Colonic mucosa (tissue), 4 donors: Measurements from ENCODE around the gene MNT. TPM values are rescaled to one million over a fixed set of nuclear protein-coding genes. Genes with fewer than 3 reads are reported as not detected.

ENCODE experiments used
- DNase-seq: peaks from one replicate; pipeline ENCODE4 v3.0.0-alpha.2; 2020
- H3K27ac ChIP-seq: fragments of 200-600 bp; one replicate; pipeline ENCODE4 v1.8.0; 2021
- H3K27me3 ChIP-seq: fragments of 200-600 bp; one replicate; pipeline ENCODE4 v1.8.0; 2021
- H3K36me3 ChIP-seq: fragments of 200-600 bp; one replicate; pipeline ENCODE4 v1.8.0; 2021
- H3K4me1 ChIP-seq: fragments of 200-600 bp; one replicate; pipeline ENCODE4 v1.8.0; 2021; ENCODE audit warnings: mild to moderate bottlenecking
- H3K4me3 ChIP-seq: fragments of 200-600 bp; one replicate; pipeline ENCODE4 v1.8.0; 2021
- H3K9ac ChIP-seq, 2 donors: one replicate each; pipeline ENCODE4 v1.7.0; 2013; ENCODE audit warnings: control low read depth in 2 of 2, low read depth in 2 of 2, low read length in 2 of 2
- H3K9me3 ChIP-seq: fragments of 200-600 bp; one replicate; pipeline ENCODE4 v1.8.0; 2021
- intact Hi-C: fragments of 100-400 bp; cut with DNase I; formaldehyde crosslinking; loops from one replicate; pipeline ENCODE4 v1.14.1; 2022
- total RNA-seq, 2 donors: library from RNA; stranded (reverse); fragmentation: NEBNext Ultra II Directional in 1 of 2; extraction: Animal tissue kit (Norgen Biotek cat#: 25700) in 1 of 2; gene quantifications; one replicate each; pipeline ENCODE4 v1.2.1, GENCODE V29; 2021
- TF ChIP-seq, protein P1 (sequence below): fragments of 200-600 bp; IDR thresholded peaks from one replicate; pipeline ENCODE4 v1.8.0; 2022; ENCODE audit warnings: antibody characterized with exemption, mild to moderate bottlenecking
- donor health status: healthy.
- donor health status: DM: no; HTN: no; CAD: no.
- donor health status: DM: no; HTN: no; CAD: no.

The MNT gene
- total RNA-seq, 2 donors from 2014 or later, result 20.7 to 29.3 TPM

DNA sequence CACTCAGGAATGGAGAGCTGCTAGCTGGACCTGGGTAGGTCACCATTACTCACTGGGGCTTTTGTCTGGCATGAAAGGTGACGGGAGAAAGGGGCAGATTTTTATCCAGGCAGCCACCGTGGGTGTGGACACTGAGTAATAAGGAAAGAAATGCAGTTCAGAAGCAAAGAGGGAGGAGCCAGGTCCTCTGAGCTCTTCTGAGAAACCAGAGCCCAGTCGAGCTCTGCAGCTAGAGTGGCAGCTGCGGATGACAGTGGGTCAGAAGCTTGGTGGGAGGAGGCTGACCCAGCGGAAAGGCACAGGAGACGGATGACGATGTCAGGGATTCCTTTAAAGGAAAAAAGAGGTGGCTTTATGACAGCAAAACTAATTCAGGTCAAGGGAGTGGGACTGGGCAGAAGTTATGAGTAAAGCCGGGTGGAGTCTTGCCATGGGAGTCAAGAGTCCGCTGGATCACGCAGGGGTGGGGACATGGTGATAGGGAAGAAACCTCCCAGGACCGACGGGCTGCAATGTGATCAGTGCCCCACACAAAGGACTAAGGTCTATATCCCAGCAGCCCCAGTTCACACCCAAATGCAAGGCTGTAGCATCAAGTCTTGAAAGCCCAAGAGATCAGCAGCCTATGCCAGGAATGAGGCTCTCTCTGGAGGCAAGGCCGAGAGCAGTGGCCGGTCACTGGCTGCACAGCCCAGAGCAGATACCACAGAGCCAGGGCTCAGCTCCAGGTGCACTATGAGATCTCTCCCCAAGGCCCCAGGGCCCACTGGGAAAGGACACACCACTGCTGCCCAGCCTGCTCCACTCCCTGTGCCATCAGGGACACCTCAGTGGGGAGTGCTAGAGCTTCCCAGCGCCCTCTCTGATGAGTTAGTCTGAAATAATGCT lies 6.3 kb upstream of the MNT start:
- intact Hi-C loops, result no loop called here
- Histone ChIP-seq H3K9ac (peak overlapping the region; percentile 67 to 92), H3K4me1 (peaks cover 26% of the 10 kb centered on the region), H3K27me3 (no peaks in the 10 kb centered on the region), H3K4me3 (no peak overlapping the region), H3K36me3 (no peaks in the 10 kb centered on the region), H3K27ac (peak overlapping the region; percentile 98), H3K9me3 (no peaks in the 10 kb centered on the region)
- TF ChIP-seq, protein P1, sequence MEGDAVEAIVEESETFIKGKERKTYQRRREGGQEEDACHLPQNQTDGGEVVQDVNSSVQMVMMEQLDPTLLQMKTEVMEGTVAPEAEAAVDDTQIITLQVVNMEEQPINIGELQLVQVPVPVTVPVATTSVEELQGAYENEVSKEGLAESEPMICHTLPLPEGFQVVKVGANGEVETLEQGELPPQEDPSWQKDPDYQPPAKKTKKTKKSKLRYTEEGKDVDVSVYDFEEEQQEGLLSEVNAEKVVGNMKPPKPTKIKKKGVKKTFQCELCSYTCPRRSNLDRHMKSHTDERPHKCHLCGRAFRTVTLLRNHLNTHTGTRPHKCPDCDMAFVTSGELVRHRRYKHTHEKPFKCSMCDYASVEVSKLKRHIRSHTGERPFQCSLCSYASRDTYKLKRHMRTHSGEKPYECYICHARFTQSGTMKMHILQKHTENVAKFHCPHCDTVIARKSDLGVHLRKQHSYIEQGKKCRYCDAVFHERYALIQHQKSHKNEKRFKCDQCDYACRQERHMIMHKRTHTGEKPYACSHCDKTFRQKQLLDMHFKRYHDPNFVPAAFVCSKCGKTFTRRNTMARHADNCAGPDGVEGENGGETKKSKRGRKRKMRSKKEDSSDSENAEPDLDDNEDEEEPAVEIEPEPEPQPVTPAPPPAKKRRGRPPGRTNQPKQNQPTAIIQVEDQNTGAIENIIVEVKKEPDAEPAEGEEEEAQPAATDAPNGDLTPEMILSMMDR, result no peak
- DNase-seq, result peak; percentile 93

DNA sequence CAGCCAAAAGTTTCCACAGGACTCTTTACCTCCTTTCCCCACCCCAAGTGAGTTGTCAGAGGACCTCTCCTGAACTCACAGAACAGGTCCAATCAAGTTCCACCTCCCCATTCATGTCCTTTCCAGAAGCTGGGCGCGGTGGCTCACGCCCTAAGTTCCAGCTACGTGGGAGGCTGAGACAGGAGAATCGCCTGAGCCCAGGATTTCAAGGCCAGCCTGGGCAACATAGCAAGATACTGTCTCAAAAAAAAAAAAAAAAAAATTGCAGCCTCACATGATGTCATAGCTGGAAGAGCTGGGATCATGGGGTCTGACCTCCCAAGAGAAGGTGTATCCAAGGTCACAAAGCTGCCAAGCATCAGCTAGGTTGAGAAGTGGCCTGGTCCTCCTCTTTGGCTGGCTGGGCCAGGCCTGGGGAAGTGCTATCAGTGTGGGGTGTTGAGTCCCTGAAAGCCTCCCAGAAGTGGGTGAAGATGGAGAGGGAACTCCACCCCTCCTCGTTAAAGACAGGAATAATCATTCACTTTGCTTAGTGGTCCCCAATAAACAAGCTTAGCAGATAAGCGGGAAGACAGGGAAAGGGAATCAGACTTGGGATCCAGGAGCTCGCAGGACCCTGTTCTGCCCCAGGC lies 5.5 kb upstream of the MNT start:
- intact Hi-C loops, result no loop called here
- TF ChIP-seq, protein P1, result no peak
- Histone ChIP-seq H3K4me3 (no peak overlapping the region), H3K27me3 (no peaks in the 10 kb centered on the region), H3K4me1 (peaks cover 26% of the 10 kb centered on the region), H3K36me3 (no peaks in the 10 kb centered on the region), H3K27ac (peak overlapping the region; percentile 98), H3K9ac (peak overlapping the region; percentile 15 to 92), H3K9me3 (no peaks in the 10 kb centered on the region)
- DNase-seq, result peak; percentile 82

DNA sequence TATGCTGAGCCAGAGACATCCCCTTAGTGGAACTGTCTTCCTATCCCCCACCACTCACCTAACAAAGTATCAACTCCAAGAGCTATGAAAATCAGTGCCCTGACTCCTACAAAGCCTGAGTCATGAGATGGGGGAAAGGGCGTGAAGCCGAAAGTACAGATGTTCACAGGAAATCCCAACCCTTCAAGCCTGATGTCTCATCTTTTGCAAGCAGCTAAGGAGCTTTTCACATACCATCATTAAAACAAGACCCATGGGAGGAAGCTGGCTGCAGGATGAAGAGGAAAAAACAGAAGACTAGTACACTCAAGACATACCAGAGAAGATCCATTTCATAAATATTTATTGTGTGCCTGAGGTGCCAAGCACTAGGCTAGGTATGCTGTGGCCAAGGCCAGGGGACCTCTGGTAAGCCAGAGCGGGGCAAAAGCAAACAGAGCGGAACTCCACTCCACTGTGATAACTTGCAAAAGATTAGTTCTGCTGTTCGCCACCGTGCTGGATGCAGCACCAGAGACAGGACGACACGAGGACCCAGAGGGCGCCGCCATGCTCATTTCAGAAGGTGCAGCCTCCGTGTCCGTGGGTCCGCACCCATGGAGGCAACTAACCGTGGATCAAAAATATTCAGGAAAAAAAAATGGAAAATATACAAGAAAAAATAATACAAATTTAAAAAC lies 4.5 kb upstream of the MNT start:
- Histone ChIP-seq H3K4me3 (no peak overlapping the region), H3K9ac (peak overlapping the region in 1 of 2 donors; percentile 92), H3K27ac (peak overlapping the region; percentile 98), H3K27me3 (no peaks in the 10 kb centered on the region), H3K36me3 (no peaks in the 10 kb centered on the region), H3K4me1 (peaks cover 26% of the 10 kb centered on the region), H3K9me3 (no peaks in the 10 kb centered on the region)
- TF ChIP-seq, protein P1, result no peak
- intact Hi-C loops, result no loop called here
- DNase-seq, result peak; percentile 26

DNA sequence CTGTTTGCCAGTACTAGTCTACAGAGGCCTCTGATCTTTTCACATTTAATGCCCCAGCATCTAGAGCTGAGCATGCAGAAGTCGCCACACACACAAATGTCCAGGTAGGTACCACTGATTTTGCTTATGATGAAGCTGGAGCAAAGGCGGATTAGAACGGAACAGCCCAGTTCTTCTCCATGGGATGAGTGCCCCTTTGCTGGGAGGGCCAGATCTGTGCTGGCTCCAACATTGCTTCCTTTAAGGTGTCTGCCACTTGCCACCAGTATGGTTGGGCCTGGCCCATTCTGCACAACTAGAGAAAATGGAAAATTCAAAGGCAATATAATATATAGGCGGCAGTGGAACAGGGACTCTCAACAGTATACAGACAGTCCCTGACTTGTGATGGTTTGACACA lies 2.2 kb upstream of the MNT start:
- TF ChIP-seq, protein P1, result no peak
- Histone ChIP-seq H3K9me3 (no peaks in the 10 kb centered on the region), H3K4me1 (peaks cover 32% of the 10 kb centered on the region), H3K4me3 (no peak overlapping the region), H3K27me3 (no peaks in the 10 kb centered on the region), H3K36me3 (no peaks in the 10 kb centered on the region), H3K9ac (no peak overlapping the region), H3K27ac (peak overlapping the region; percentile 100)
- DNase-seq, result no peak
- intact Hi-C loops, result no loop called here

DNA sequence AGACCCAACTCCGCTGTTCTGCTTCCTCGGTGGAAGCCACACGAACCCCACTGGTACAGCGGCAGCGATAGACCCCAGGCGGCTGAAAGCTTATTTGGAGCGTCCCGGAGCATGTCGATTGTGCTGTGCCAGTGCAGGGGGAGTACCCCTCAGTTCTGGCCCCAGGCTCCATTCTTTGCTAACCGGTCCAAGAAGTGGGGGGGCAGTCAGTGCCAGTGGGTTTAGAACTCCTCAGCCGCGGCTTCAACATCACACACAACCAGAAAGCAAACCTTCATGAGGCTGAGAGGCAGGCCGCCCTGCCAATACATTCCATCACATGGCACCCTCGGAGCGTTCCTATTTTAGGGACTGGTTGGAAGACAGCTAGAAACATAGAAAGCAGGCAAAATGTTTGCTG lies 1.7 kb upstream of the MNT start:
- no peaks in the 10 kb centered on the region for H3K27me3 ChIP-seq
- H3K9me3 ChIP-seq, result no peaks in the 10 kb centered on the region
- no peak for DNase-seq
- intact Hi-C loops, result no loop called here
- peak overlapping the region; percentile 95 for H3K4me3 ChIP-seq
- H3K36me3 ChIP-seq, result no peaks in the 10 kb centered on the region
- peaks cover 37% of the 10 kb centered on the region for H3K4me1 ChIP-seq
- TF ChIP-seq, protein P1, result no peak
- H3K27ac ChIP-seq, result peak overlapping the region; percentile 100
- peak overlapping the region; percentile 67 to 68 for H3K9ac ChIP-seq
